ENCODE measurements around the gene SPTBN5.

The SPTBN5 gene

GRCh38 chr15:41933326-41933725, 39.5 kb upstream of the SPTBN5 start:
- peaks cover 50% of the 10 kb centered on the region for H3K4me1 Mint-ChIP-seq
- TF ChIP-seq, protein P1, sequence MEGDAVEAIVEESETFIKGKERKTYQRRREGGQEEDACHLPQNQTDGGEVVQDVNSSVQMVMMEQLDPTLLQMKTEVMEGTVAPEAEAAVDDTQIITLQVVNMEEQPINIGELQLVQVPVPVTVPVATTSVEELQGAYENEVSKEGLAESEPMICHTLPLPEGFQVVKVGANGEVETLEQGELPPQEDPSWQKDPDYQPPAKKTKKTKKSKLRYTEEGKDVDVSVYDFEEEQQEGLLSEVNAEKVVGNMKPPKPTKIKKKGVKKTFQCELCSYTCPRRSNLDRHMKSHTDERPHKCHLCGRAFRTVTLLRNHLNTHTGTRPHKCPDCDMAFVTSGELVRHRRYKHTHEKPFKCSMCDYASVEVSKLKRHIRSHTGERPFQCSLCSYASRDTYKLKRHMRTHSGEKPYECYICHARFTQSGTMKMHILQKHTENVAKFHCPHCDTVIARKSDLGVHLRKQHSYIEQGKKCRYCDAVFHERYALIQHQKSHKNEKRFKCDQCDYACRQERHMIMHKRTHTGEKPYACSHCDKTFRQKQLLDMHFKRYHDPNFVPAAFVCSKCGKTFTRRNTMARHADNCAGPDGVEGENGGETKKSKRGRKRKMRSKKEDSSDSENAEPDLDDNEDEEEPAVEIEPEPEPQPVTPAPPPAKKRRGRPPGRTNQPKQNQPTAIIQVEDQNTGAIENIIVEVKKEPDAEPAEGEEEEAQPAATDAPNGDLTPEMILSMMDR (IDR thresholded peaks at IDR 0.05) = no peak
- no peaks in the 10 kb centered on the region for H3K27me3 Mint-ChIP-seq (ENCODE audit: low read depth, poor library complexity)
- no peaks in the 10 kb centered on the region for H3K36me3 Mint-ChIP-seq (ENCODE audit: low read depth)
- H3K4me3 Mint-ChIP-seq = no peak overlapping the region
- H3K9me3 Mint-ChIP-seq = no peaks in the 10 kb centered on the region
- DNase-seq = no peak
- peak overlapping the region; percentile 83 for H3K27ac Mint-ChIP-seq

- Mint-ChIP-seq H3K27ac (peak overlapping the region; percentile 90), H3K27me3 (ENCODE audit: low read depth, poor library complexity) (no peaks in the 10 kb centered on the region), H3K4me1 (peaks cover 50% of the 10 kb centered on the region), H3K9me3 (no peaks in the 10 kb centered on the region), H3K36me3 (ENCODE audit: low read depth) (no peaks in the 10 kb centered on the region), H3K4me3 (no peak overlapping the region)
- TF ChIP-seq, protein P1 (IDR thresholded peaks at IDR 0.05) = no peak
- DNase-seq = no peak
Measured at GRCh38 chr15:41932511-41933289, 38.8 kb upstream of the SPTBN5 start.

- no peaks in the 10 kb centered on the region for H3K36me3 Mint-ChIP-seq (ENCODE audit: low read depth)
- H3K9me3 Mint-ChIP-seq = no peaks in the 10 kb centered on the region
- peaks cover 50% of the 10 kb centered on the region for H3K4me1 Mint-ChIP-seq
- DNase-seq = no peak
- TF ChIP-seq, protein P1 (IDR thresholded peaks at IDR 0.05) = no peak
- H3K27me3 Mint-ChIP-seq (ENCODE audit: low read depth, poor library complexity) = no peaks in the 10 kb centered on the region
- H3K27ac Mint-ChIP-seq = peak overlapping the region; percentile 90
- H3K4me3 Mint-ChIP-seq = no peak overlapping the region
Measured at GRCh38 chr15:41932101-41932500, 38.2 kb upstream of the SPTBN5 start.

GRCh38 chr15:41930867-41931222, 37.0 kb upstream of the SPTBN5 start:
- TF ChIP-seq, protein P1 (IDR thresholded peaks at IDR 0.05) = no peak
- peaks cover 56% of the 10 kb centered on the region for H3K4me1 Mint-ChIP-seq
- H3K36me3 Mint-ChIP-seq (ENCODE audit: low read depth) = no peaks in the 10 kb centered on the region
- no peak overlapping the region for H3K4me3 Mint-ChIP-seq
- no peak for DNase-seq
- no peaks in the 10 kb centered on the region for H3K9me3 Mint-ChIP-seq
- H3K27ac Mint-ChIP-seq = no peak overlapping the region
- no peaks in the 10 kb centered on the region for H3K27me3 Mint-ChIP-seq (ENCODE audit: low read depth, poor library complexity)

GRCh38 chr15:41930221-41930866, 36.5 kb upstream of the SPTBN5 start:
- H3K9me3 Mint-ChIP-seq = no peaks in the 10 kb centered on the region
- TF ChIP-seq, protein P1 (IDR thresholded peaks at IDR 0.05) = no peak
- H3K27me3 Mint-ChIP-seq (ENCODE audit: low read depth, poor library complexity) = no peaks in the 10 kb centered on the region
- H3K4me1 Mint-ChIP-seq = peaks cover 56% of the 10 kb centered on the region
- H3K36me3 Mint-ChIP-seq (ENCODE audit: low read depth) = no peaks in the 10 kb centered on the region
- no peak for DNase-seq
- H3K4me3 Mint-ChIP-seq = no peak overlapping the region
- H3K27ac Mint-ChIP-seq = no peak overlapping the region
